ENCODE results near the gene ACAA2. TPM values are rescaled to one million over a fixed set of nuclear protein-coding genes. Genes with fewer than 3 reads are reported as not detected.
"Not testable (repeated sequence)": the region's sequence is repeated elsewhere in the genome, so short reads cannot be mapped to it uniquely, and the experiment has no call there.

Gene ACAA2
- total and polyA plus RNA-seq, 4 donors: 55.6 to 1,315 (median 646) TPM

DNA sequence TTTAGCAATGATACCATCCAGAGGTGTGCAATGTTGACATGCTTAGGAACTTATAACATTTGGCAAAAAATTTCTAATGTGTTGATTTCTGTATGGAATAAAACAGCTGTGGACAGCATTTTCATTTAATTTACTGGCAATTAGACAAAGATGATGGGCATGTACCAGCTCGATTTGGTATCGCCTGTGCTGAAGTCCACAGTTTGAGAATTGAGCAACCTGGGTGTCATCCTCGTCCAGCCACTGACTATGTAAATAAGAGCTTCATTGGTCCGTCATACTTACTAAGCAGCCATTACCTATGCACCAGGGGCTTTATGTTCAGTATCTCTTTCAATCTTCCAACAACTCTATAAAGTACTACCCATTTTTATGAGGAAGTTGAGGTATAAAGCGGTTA lies 24.6 kb upstream of the ACAA2 start:
- DNase-seq (ENCODE audit: low spot score): no peak
- TF ChIP-seq SP1 (IDR thresholded peaks at IDR 0.05): peak; percentile 84
- TF ChIP-seq NR2F2 (IDR thresholded peaks at IDR 0.05): no peak
- peak; percentile 94 to 95 for TF ChIP-seq HNF4A (conservative IDR thresholded peaks at IDR 0.05)
- TF ChIP-seq FOXA1 (IDR thresholded peaks at IDR 0.05): peak; percentile 99
- no peak for TF ChIP-seq TAF1 (conservative IDR thresholded peaks at IDR 0.05)
- peak; percentile 22 to 46 for TF ChIP-seq RAD21 (IDR thresholded peaks at IDR 0.05)
- TF ChIP-seq ZBTB33 (IDR thresholded peaks at IDR 0.05): peak; percentile 62
- TF ChIP-seq GABPA (IDR thresholded peaks at IDR 0.05 in 1 of 2, conservative IDR thresholded peaks at IDR 0.05 in 1 of 2): no peak
- TF ChIP-seq RXRA (IDR thresholded peaks at IDR 0.05): peak; percentile 76 to 88
- peak; percentile 94 for TF ChIP-seq YY1 (IDR thresholded peaks at IDR 0.05)
- no peak for TF ChIP-seq ATF3 (IDR thresholded peaks at IDR 0.05)
- TF ChIP-seq EGR1 (IDR thresholded peaks at IDR 0.05; ENCODE audit: low read depth in 2 of 2): no peak
- TF ChIP-seq, protein P1, sequence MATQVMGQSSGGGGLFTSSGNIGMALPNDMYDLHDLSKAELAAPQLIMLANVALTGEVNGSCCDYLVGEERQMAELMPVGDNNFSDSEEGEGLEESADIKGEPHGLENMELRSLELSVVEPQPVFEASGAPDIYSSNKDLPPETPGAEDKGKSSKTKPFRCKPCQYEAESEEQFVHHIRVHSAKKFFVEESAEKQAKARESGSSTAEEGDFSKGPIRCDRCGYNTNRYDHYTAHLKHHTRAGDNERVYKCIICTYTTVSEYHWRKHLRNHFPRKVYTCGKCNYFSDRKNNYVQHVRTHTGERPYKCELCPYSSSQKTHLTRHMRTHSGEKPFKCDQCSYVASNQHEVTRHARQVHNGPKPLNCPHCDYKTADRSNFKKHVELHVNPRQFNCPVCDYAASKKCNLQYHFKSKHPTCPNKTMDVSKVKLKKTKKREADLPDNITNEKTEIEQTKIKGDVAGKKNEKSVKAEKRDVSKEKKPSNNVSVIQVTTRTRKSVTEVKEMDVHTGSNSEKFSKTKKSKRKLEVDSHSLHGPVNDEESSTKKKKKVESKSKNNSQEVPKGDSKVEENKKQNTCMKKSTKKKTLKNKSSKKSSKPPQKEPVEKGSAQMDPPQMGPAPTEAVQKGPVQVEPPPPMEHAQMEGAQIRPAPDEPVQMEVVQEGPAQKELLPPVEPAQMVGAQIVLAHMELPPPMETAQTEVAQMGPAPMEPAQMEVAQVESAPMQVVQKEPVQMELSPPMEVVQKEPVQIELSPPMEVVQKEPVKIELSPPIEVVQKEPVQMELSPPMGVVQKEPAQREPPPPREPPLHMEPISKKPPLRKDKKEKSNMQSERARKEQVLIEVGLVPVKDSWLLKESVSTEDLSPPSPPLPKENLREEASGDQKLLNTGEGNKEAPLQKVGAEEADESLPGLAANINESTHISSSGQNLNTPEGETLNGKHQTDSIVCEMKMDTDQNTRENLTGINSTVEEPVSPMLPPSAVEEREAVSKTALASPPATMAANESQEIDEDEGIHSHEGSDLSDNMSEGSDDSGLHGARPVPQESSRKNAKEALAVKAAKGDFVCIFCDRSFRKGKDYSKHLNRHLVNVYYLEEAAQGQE (IDR thresholded peaks at IDR 0.05): peak; percentile 43
- TF ChIP-seq CTCF (IDR thresholded peaks at IDR 0.05; ENCODE audit: low read depth, low read length, missing input control): no peak
- peak; percentile 90 for TF ChIP-seq HNF4G (IDR thresholded peaks at IDR 0.05)
- peak; percentile 48 to 52 for TF ChIP-seq JUND (IDR thresholded peaks at IDR 0.05)
- TF ChIP-seq, protein P2, sequence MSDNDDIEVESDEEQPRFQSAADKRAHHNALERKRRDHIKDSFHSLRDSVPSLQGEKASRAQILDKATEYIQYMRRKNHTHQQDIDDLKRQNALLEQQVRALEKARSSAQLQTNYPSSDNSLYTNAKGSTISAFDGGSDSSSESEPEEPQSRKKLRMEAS (IDR thresholded peaks at IDR 0.05): peak; percentile 56
- peak; percentile 100 for TF ChIP-seq FOXA2 (IDR thresholded peaks at IDR 0.05)
- Histone ChIP-seq H3K4me1 (ENCODE audit: control insufficient read depth in 4 of 4, insufficient read depth in 4 of 4, low read length in 3 of 4) (peaks cover 7 to 65% (median 35%) of the 10 kb centered on the region in 4 donors), H3K9me3 (ENCODE audit: control insufficient read depth in 4 of 4, low read length in 3 of 4) (no peaks in the 10 kb centered on the region), H3K27ac (ENCODE audit: low read depth in 1 of 2, low read length in 2 of 2) (peak overlapping the region; percentile 82 to 88), H3K36me3 (ENCODE audit: control insufficient read depth in 4 of 4, insufficient read depth in 3 of 4, low read depth in 1 of 4, low read length in 3 of 4) (peaks cover 0 to 1% (median 0%) of the 10 kb centered on the region in 4 donors), H3K27me3 (ENCODE audit: control insufficient read depth in 4 of 4, insufficient read depth in 4 of 4, low read length in 3 of 4) (no peaks in the 10 kb centered on the region), H3K4me3 (ENCODE audit: low read depth in 1 of 3, low read length in 3 of 3) (no peak overlapping the region), H3K9ac (ENCODE audit: low read depth in 1 of 2, low read length in 2 of 2) (peak overlapping the region in 1 of 2 donors; percentile 28)
- 30% methylated on average over 5 of the region's 5 CpGs for WGBS

DNA sequence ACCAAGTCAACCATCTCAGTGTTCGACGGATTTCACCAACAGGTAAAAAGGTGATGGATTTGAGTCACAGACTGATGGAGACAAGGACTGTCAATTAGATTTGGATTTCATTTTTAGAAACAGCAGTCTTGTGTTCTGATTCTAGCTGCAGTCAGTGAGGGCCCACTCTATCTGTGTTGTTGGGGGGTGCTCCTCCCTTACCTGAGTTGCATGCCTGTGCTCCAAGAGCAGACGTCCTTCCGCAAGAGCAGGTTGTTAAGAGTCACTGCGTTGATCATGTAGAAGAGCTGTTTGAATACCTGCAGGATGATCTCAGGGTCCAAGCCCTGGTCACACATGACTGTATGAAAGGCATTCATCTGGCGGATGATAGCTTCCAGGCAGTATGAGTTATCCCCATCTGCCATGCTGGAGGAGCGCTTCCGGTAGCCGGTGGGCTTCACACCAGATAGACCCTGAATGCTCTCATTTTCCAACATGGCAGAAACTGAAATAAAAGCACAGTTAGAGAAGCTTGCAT lies 24.0 kb upstream of the ACAA2 start:
- DNase-seq (ENCODE audit: low spot score); H3K36me3 ChIP-seq (ENCODE audit: control insufficient read depth in 4 of 4, insufficient read depth in 3 of 4, low read depth in 1 of 4, low read length in 3 of 4); H3K9me3 ChIP-seq (ENCODE audit: control insufficient read depth in 4 of 4, low read length in 3 of 4); H3K27me3 ChIP-seq (ENCODE audit: control insufficient read depth in 4 of 4, insufficient read depth in 4 of 4, low read length in 3 of 4); H3K9ac ChIP-seq (ENCODE audit: low read depth in 1 of 2, low read length in 2 of 2); H3K4me3 ChIP-seq (ENCODE audit: low read depth in 1 of 3, low read length in 3 of 3): not testable (repeated sequence)
- peak overlapping the region; percentile 82 to 88 for H3K27ac ChIP-seq (ENCODE audit: low read depth in 1 of 2, low read length in 2 of 2)
- 70% methylated on average over 9 of the region's 9 CpGs for WGBS
- H3K4me1 ChIP-seq (ENCODE audit: control insufficient read depth in 4 of 4, insufficient read depth in 4 of 4, low read length in 3 of 4): peaks cover 10 to 70% (median 40%) of the 10 kb centered on the region in 4 donors
